KOPT-K1 (cell line): Measurements from ENCODE around the gene CDK11B.
"Not testable (repeated sequence)": the region's sequence is repeated elsewhere in the genome, so short reads cannot be mapped to it uniquely, and the experiment has no call there.

ENCODE experiments used
- H3K27ac ChIP-seq: fragments of 200-600 bp; sonication (generic); 2 replicates; pipeline ENCODE4 v1.5.1; 2016; ENCODE audit warnings: antibody characterized with exemption, mild to moderate bottlenecking, low read depth, low read length; ENCODE audit not compliant: poor library complexity, severe bottlenecking
- H3K36me3 ChIP-seq: fragments of 200-600 bp; sonication (generic); 2 replicates; pipeline ENCODE4 v1.5.1; 2017; ENCODE audit warnings: antibody characterized with exemption, mild to moderate bottlenecking, low read length, moderate library complexity; ENCODE audit not compliant: insufficient read depth
- H3K9me3 ChIP-seq: fragments of 200-600 bp; sonication (generic); 2 replicates; pipeline ENCODE4 v1.5.1; 2017; ENCODE audit warnings: antibody characterized with exemption, low read length, mild to moderate bottlenecking; ENCODE audit not compliant: insufficient read depth, poor library complexity, severe bottlenecking

CDK11B gene

DNA sequence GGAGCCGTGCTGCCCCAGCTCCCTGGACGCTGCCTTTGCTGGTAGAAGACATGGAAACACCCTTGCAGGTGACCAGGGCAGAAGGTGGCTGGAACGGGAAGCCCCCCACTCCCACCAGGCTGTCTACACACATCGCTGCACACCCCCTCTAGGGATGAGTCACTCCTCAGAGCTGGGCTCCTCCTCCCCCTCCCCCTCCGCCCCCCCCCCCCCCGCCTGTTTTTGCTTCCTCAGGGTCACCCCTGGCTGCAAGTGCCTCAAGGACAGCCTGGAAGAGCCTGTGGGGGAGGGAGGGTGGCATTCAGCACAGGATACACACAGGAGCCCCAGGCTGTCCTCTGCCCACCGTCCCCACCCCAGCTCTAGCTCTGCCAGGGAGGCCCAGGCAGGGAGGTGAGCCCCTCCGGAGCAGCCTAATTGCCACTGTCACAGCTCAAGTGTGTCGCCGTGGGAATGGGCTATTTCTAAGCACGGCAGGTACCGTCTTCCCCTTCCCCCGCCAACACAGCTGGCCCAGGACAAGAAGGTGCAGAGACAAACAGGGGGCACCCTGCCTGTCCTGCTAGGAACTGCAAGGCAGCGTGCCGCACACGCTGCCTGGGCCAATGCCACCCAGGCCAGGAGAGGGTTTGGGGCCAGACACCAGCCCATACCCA, 61.4 kb downstream of the CDK11B start:
- no peaks in the 10 kb centered on the region for H3K36me3 ChIP-seq
- H3K27ac ChIP-seq, result no peak overlapping the region
- H3K9me3 ChIP-seq, result no peaks in the 10 kb centered on the region

DNA sequence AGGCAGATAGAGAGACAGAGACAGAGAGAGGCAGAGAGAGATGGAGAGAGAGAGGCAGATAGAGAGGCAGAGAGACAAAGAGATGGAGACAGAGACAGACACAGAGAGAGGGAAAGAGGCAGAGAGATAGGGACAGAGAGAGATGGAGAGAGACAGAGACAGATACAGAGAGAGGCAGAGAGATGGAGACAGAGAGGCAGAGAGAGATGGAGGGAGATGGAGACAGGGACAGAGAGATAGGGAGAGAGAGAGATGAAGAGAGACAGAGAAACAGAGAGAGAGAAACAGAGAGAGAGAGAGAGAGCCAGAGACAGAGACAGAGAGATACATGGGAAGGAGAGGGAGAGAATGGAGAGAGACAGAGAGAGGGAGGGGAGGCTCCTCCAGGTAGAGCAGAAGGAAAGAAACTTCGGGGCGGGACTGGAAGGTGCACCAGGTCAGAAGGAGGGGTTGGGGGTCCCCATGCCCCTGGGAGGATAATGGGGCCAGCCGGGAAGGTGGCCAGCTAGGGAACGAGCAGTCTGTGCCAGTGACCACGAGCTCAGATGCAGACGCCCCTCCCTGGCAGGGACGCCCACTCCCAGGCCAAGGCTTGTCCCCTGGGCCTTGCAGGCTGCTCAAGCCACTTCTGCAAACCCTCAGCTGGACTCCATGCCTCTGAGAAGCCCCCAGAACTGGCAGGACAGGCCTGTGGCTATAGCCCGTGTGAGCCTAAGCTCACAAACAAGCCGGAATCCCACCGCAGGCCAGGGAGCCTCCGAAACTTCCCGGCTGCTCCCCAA, 62.1 kb downstream of the CDK11B start:
- no peaks in the 10 kb centered on the region for H3K9me3 ChIP-seq
- H3K27ac ChIP-seq, result no peak overlapping the region
- H3K36me3 ChIP-seq, result no peaks in the 10 kb centered on the region

DNA sequence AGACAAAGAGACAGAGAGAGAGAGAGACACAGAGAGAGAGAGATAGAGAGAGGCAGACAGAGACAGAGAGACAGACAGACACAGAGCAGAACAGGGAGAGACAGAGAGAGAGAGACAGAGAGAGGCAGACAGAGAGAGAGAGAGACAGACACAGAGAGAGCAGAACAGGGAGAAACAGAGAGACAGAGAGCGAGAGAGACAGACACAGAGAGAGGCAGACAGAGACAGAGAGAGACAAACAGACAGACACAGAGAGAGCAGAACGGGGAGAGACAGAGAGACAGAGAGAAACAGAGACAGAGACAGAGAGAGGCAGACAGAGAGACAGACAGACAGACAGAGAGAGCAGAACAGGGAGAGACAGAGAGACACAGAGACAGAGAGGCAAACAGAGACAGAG, 63.5 kb downstream of the CDK11B start:
- not testable (repeated sequence) for H3K9me3 ChIP-seq, H3K27ac ChIP-seq, H3K36me3 ChIP-seq

DNA sequence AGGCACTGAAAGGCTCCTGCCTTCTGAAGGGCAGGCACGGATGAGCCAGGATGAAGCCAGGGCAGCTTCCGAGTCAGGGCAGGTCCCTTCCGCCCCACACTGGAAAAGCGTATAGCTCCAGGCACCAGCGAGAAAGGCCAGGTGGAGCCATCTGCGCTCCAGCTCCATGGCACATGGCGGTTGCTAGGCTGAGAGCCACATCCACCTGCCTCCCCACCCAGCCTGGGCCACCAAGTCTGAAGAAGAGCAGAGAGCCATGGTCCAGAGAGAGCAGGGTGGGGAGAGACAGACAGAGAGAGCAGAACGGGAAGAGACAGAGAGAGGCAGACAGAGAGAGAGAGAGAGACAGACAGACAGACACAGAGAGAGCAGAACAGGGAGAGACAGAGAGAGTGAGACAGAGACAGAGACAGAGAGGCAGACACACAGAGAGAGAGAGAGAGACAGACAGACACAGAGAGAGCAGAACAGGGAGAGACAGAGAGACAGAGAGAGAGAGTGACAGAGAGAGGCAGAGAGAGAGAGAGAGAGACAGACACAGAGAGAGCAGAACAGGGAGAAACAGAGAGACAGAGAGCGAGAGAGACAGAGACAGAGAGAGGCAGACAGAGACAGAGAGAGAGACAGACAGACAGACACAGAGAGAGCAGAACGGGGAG, 64.1 kb downstream of the CDK11B start:
- H3K27ac ChIP-seq, result no peak overlapping the region
- no peaks in the 10 kb centered on the region for H3K36me3 ChIP-seq
- no peaks in the 10 kb centered on the region for H3K9me3 ChIP-seq

DNA sequence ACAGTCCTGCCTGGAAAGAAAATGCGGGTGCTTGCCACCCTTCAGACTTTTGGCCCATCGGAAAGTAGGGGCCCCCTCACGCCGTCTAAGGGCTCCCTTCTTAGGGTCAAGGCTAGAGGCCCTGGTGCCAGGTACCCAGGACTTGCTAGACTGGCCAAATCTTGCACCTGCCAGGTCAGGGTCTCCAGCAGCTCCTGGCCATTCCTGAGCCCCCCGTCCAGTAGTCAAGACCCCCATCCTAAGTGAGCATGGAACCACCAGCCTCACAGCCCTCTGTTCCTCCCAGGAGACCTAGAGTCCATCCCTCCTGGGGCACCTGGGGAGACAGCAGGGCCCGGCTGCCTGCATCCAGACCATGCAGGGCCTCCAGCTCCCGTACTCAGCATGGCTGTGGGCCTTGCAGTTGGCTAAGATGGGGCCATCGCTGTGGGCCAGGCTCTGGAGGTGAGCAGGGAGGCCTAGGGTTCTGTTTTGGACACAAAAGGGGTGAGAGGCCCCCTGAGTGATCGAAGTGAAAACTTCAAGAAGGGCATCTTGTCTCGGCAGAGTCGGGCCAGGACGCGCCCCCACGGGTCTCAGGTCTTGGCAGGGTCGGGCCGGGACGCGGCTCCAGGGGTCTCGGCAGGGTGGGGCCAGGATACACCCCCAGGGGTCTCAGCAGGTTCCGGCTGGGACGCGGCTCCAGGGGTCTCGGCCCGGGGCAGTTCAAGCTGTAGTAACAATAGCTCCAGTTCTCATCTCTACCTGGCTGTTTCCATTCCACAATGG, 64.8 kb downstream of the CDK11B start:
- Histone ChIP-seq H3K9me3 (no peaks in the 10 kb centered on the region), H3K36me3 (no peaks in the 10 kb centered on the region), H3K27ac (no peak overlapping the region)

DNA sequence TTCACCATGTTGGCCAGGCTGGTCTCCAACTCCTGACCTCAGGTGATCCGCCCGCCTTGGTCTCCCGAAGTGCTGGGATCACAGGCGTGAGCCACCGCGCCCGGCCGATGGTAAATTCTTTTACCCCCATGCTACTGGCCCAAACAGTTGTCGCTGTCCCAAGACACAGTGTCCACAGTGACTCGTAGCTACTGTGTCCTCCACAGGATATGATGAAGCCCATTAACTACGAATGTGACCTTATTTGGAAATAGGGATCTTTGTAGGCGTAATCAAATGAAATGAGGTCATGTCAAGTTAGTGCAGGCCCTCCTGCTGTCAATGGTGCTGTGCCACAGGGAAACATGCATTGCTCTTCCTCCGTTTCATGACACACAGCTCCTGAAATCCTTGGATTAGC, 67.4 kb downstream of the CDK11B start:
- no peaks in the 10 kb centered on the region for H3K36me3 ChIP-seq
- H3K27ac ChIP-seq, result no peak overlapping the region
- H3K9me3 ChIP-seq, result no peaks in the 10 kb centered on the region
